ENCODE results near the gene CXorf49.
"Not testable (repeated sequence)": the region's sequence is repeated elsewhere in the genome, so short reads cannot be mapped to it uniquely, and the experiment has no call there.

DNA sequence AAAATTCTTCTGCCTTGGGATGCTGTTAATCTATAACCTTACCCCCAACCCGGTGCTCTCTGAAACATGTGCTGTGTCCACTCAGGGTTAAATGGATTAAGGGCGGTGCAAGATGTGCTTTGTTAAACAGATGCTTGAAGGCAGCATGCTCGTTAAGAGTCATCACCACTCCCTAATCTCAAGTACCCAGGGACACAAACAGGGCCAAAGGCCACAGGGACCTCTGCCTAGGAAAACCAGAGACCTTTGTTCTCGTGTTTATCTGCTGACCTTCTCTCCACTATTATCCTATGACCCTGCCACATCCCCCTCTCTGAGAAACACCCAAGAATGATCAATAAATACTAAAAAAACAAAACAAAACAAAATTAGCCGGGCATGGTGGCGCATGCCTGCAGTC, 40.9 kb downstream of the CXorf49 start:
- TF ChIP-seq EZH2 (IDR thresholded peaks at IDR 0.05; ENCODE audit: borderline replicate concordance, low read depth, low read length, severe bottlenecking); POLR2A (IDR thresholded peaks at IDR 0.05; ENCODE audit: low read depth, low read length); POLR2AphosphoS5 (IDR thresholded peaks at IDR 0.05; ENCODE audit: insufficient read depth, low read depth, low read length); MYC (IDR thresholded peaks at IDR 0.05; ENCODE audit: low read depth, low read length): not testable (repeated sequence)
- TF ChIP-seq, protein P1, sequence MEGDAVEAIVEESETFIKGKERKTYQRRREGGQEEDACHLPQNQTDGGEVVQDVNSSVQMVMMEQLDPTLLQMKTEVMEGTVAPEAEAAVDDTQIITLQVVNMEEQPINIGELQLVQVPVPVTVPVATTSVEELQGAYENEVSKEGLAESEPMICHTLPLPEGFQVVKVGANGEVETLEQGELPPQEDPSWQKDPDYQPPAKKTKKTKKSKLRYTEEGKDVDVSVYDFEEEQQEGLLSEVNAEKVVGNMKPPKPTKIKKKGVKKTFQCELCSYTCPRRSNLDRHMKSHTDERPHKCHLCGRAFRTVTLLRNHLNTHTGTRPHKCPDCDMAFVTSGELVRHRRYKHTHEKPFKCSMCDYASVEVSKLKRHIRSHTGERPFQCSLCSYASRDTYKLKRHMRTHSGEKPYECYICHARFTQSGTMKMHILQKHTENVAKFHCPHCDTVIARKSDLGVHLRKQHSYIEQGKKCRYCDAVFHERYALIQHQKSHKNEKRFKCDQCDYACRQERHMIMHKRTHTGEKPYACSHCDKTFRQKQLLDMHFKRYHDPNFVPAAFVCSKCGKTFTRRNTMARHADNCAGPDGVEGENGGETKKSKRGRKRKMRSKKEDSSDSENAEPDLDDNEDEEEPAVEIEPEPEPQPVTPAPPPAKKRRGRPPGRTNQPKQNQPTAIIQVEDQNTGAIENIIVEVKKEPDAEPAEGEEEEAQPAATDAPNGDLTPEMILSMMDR (IDR thresholded peaks at IDR 0.05; ENCODE audit: extremely low read depth in 1 of 2, insufficient read depth in 1 of 2, low read depth in 1 of 2, low read length in 2 of 2) = not testable (repeated sequence)
- TF ChIP-seq, protein P2, sequence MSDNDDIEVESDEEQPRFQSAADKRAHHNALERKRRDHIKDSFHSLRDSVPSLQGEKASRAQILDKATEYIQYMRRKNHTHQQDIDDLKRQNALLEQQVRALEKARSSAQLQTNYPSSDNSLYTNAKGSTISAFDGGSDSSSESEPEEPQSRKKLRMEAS (IDR thresholded peaks at IDR 0.05; ENCODE audit: insufficient read depth, insufficient read length) = not testable (repeated sequence)
